HepG2 (cell line): ENCODE results near the gene TMC8. TPM values are rescaled to one million over a fixed set of nuclear protein-coding genes. Genes with fewer than 3 reads are reported as not detected.

Source experiments
- ATAC-seq: fragments of 200-7000 bp; cut with Tn5 transposase; 3 replicates; pipeline ENCODE4 v1.9.1; 2020; ENCODE audit warnings: mild to moderate bottlenecking, moderate library complexity
- BruUV-seq: library from RNA; stranded (reverse); fragments of 400-500 nt; replicated peaks from 2 replicates; lab custom pipeline; 2021; lab: Mats Ljungman, UMichigan
- CTCF ChIA-PET: fragments of 300-600 bp; formaldehyde crosslinking; extraction: SDS; loops from one replicate; lab custom pipeline; 2021; ENCODE audit warnings: low total read pairs, inconsistent platforms, low intra/inter-chr PET ratio; lab: Yijun Ruan, JAX
- POLR2A ChIA-PET: fragments of 350-600 bp; sonication (Branson Sonifier 250); formaldehyde crosslinking; loops from one replicate; lab custom pipeline; 2020; ENCODE audit warnings: antibody characterized with exemption, inconsistent platforms; lab: Yijun Ruan, JAX
- DNase-seq: peaks from one replicate; pipeline ENCODE4 v3.0.0-alpha.2; 2015; ENCODE audit warnings: low spot score
- FAIRE-seq: peaks from 3 replicates; lab custom pipeline; 2011; peaks lifted over from hg19 to GRCh38; lab: Jason Lieb, UNC
- H2AFZ ChIP-seq: one replicate; pipeline ENCODE4 v1.6.1; 2011; ENCODE audit warnings: low read length, inconsistent platforms
- H3K27ac ChIP-seq: fragments of 300-600 bp; 3 replicates; pipeline ENCODE4 v1.8.0; 2011; ENCODE audit warnings: mixed run types, mild to moderate bottlenecking, mixed read lengths, low read length, inconsistent platforms; ENCODE audit not compliant: insufficient read depth; ENCODE audit errors: extremely low read length
- H3K27me3 ChIP-seq, 2 experiments: fragments of 200-600 bp in 1 of 2; 2 replicates in 1 of 2; 3 replicates in 1 of 2; pipeline versions ENCODE4 v1.6.0 to v1.8.0; 2011; ENCODE audit warnings: low read length in 2 of 2, mild to moderate bottlenecking in 2 of 2, moderate library complexity in 2 of 2, inconsistent platforms in 1 of 2; ENCODE audit not compliant: insufficient read depth in 2 of 2, control insufficient read depth in 1 of 2
- H3K36me3 ChIP-seq, 2 experiments: fragments of 200-600 bp in 1 of 2; replicated peaks in 1 of 2; 2 replicates in 1 of 2; 3 replicates in 1 of 2; pipeline versions ENCODE4 v1.5.1 to v1.8.0; 2011; ENCODE audit warnings: low read length in 2 of 2, inconsistent platforms in 1 of 2; ENCODE audit not compliant: insufficient read depth in 2 of 2, control insufficient read depth in 1 of 2
- H3K4me1 ChIP-seq: 2 replicates; pipeline ENCODE4 v1.5.1; 2012; ENCODE audit warnings: low read length, inconsistent platforms; ENCODE audit not compliant: insufficient read depth
- H3K4me2 ChIP-seq: 2 replicates; pipeline ENCODE4 v1.6.0; 2011; ENCODE audit warnings: low read depth, low read length, inconsistent platforms
- H3K4me3 ChIP-seq, 3 experiments: fragments of 200-600 bp in 1 of 3; sonication (generic), shearing (Covaris generic) in 1 of 3; replicated peaks in 1 of 3; 2 replicates each; pipeline ENCODE4 v1.5.1; 2011 to 2016; ENCODE audit warnings: low read length in 3 of 3, inconsistent platforms in 2 of 3, low read depth in 2 of 3, mild to moderate bottlenecking in 2 of 3, control low read depth in 1 of 3, mixed read lengths in 1 of 3; ENCODE audit not compliant: insufficient read depth in 1 of 3
- H3K79me2 ChIP-seq: one replicate; pipeline ENCODE4 v1.6.1; 2011; ENCODE audit warnings: low read length, inconsistent platforms; ENCODE audit not compliant: insufficient read depth
- H3K9ac ChIP-seq: 2 replicates; pipeline ENCODE4 v1.6.0; 2011; ENCODE audit warnings: mild to moderate bottlenecking, low read depth, low read length, inconsistent platforms; ENCODE audit not compliant: insufficient read depth
- H3K9me3 ChIP-seq: 2 replicates; pipeline ENCODE4 v1.5.1; 2012; ENCODE audit warnings: mild to moderate bottlenecking, low read length
- H4K20me1 ChIP-seq: 2 replicates; pipeline ENCODE4 v1.6.0; 2011; ENCODE audit warnings: inconsistent platforms, mild to moderate bottlenecking, low read length, moderate library complexity; ENCODE audit not compliant: insufficient read depth
- ADNP ChIP-seq: sonication (generic); formaldehyde crosslinking; IDR thresholded peaks from 2 replicates; pipeline ENCODE4 v1.4.0; 2020; ENCODE audit warnings: missing genetic modification reagents
- ATF7-NPFF ChIP-seq: sonication (generic); formaldehyde crosslinking; IDR thresholded peaks from 2 replicates; pipeline ENCODE4 v1.8.1; 2023; ENCODE audit warnings: mild to moderate bottlenecking, low read depth, missing genetic modification reagents, moderate library complexity
- EP300 ChIP-seq, 3 experiments: sonication (generic) in 1 of 3; formaldehyde crosslinking in 1 of 3; IDR thresholded peaks; 2 replicates each; pipeline versions ENCODE4 v1.5.1 to v1.6.1; 2011 to 2020; ENCODE audit warnings: low read depth in 2 of 3, low read length in 2 of 3, borderline replicate concordance in 1 of 3, improper control_type of control experiment in 1 of 3, mild to moderate bottlenecking in 1 of 3, missing genetic modification reagents in 1 of 3, moderate library complexity in 1 of 3
- JARID2 ChIP-seq: sonication (generic); formaldehyde crosslinking; IDR thresholded peaks from 2 replicates; pipeline ENCODE4 v1.8.1; 2023; ENCODE audit warnings: missing genetic modification reagents, inconsistent platforms; ENCODE audit not compliant: insufficient replicate concordance
- JUND ChIP-seq: sonication (generic); formaldehyde crosslinking; IDR thresholded peaks from 2 replicates; pipeline ENCODE4 v1.8.0; 2022; ENCODE audit warnings: mild to moderate bottlenecking, missing genetic modification reagents
- KDM3A ChIP-seq: IDR thresholded peaks from 2 replicates; pipeline ENCODE4 v1.6.1; 2018; ENCODE audit warnings: low read depth, missing compliant biosample characterization
- MBD4 ChIP-seq: IDR thresholded peaks from 2 replicates; pipeline ENCODE4 v1.6.1; 2012; ENCODE audit warnings: low read length, inconsistent platforms, borderline replicate concordance
- MED13 ChIP-seq: sonication (generic); formaldehyde crosslinking; IDR thresholded peaks from 2 replicates; pipeline ENCODE4 v1.5.0; 2020; ENCODE audit warnings: missing genetic modification reagents
- SALL2 ChIP-seq: sonication (generic); formaldehyde crosslinking; IDR thresholded peaks from 2 replicates; pipeline ENCODE4 v1.8.1; 2023; ENCODE audit warnings: mild to moderate bottlenecking, missing genetic modification reagents, inconsistent platforms
- SMAD1 ChIP-seq: sonication (generic); formaldehyde crosslinking; IDR thresholded peaks from 2 replicates; pipeline ENCODE4 v1.4.0; 2020; ENCODE audit warnings: missing genetic modification reagents, low read depth, mild to moderate bottlenecking, borderline replicate concordance
- TBP ChIP-seq: sonication (generic); formaldehyde crosslinking; IDR thresholded peaks from 2 replicates; pipeline ENCODE4 v1.5.0; 2020; ENCODE audit warnings: missing genetic modification reagents
- TEAD2 ChIP-seq: sonication (generic); formaldehyde crosslinking; IDR thresholded peaks from 2 replicates; pipeline ENCODE4 v1.9.0; 2021; ENCODE audit warnings: missing genetic modification reagents
- ZNF646 ChIP-seq: sonication (generic); formaldehyde crosslinking; IDR thresholded peaks from 2 replicates; pipeline ENCODE4 v1.9.0; 2021; ENCODE audit warnings: mild to moderate bottlenecking, missing genetic modification reagents
- WGBS: methylation state at CpG from one replicate; pipeline ENCODE4 v1.1.6; 2017; ENCODE audit warnings: low lambda C conversion rate; 5-methylcytosine and 5-hydroxymethylcytosine counted together
- in situ Hi-C: cut with HindIII; loops from 2 replicates; pipeline ENCODE4 v1.10.0; 2017; ENCODE audit warnings: low pct_unique_long_range_greater_than_20kb; ENCODE audit not compliant: extremely low pct_ligation_motif_present
- intact Hi-C: fragments of 100-400 bp; cut with micrococcal nuclease; formaldehyde crosslinking; loops from one replicate; pipeline ENCODE4 v1.10.0; 2022; ENCODE audit not compliant: unreplicated experiment
- polyA plus RNA-seq, 8 experiments: library from polyadenylated mRNA; depleted of rRNA in 3 of 8; stranded (reverse) in 7 of 8; unstranded in 1 of 8; fragments of >200 nt; fragmentation: Illumina TruSeq in 4 of 8; extraction: Trizol in 4 of 8; gene quantifications; 2 replicates each; pipeline versions ENCODE4 v1.2.1 to v1.2.3, GENCODE V29; 2011 to 2016; ENCODE audit warnings: low read depth in 4 of 8, missing spikeins in 1 of 8, mixed read lengths in 1 of 8; ENCODE audit not compliant: insufficient read depth in 1 of 8
- total RNA-seq, 5 experiments: library from RNA; depleted of rRNA; stranded (reverse); fragments of >200 nt; fragmentation: Illumina TruSeq; extraction: Trizol; gene quantifications; 2 replicates each; pipeline ENCODE4 v1.2.3, GENCODE V29; 2016; ENCODE audit warnings: low read depth in 1 of 5
- TF ChIP-seq, protein P1 (sequence below): sonication (generic); formaldehyde crosslinking; IDR thresholded peaks from 2 replicates; pipeline ENCODE4 v1.4.0; 2020; ENCODE audit warnings: low read depth, mild to moderate bottlenecking, missing genetic modification reagents

TMC8 gene
- total and polyA plus RNA-seq, 2 of the 13 experiments (the other 11 are each of a cell fraction or from before 2014, with no cell fraction given): 0.53 to 7.8 TPM

GRCh38 chr17:78137392-78138203 lies 7.0 kb downstream of the TMC8 start:
- ATAC-seq: peak; percentile 7
- Histone ChIP-seq H3K4me2 (peak overlapping the region; percentile 77), H3K9ac (peak overlapping the region; percentile 41), H3K27me3 (peaks cover 5 to 14% of the 10 kb centered on the region in 2 experiments; a peak in 4 of 5 replicates), H3K27ac (no peak overlapping the region), H2AFZ (no peak overlapping the region), H3K79me2 (no peaks in the 10 kb centered on the region), H3K4me1 (peaks cover 97% of the 10 kb centered on the region), H4K20me1 (no peaks in the 10 kb centered on the region), H3K9me3 (no peaks in the 10 kb centered on the region), H3K4me3 (peak overlapping the region in 1 of 3 experiments; percentile 59; a peak in 2 of 6 replicates), H3K36me3 (no peaks in the 10 kb centered on the region)
- in situ Hi-C loops: no loop called here
- WGBS: 20% methylated on average over 18 of the region's 26 CpGs
- ChIA-PET POLR2A (interaction anchor here (5.0 kb wide), 1 partner anchor 9 kb away, joined by 57 read pairs; the partner anchor contains the start of gene TMC6), CTCF (interaction anchor here (0.8 to 1.5 kb wide), 3 partner anchors 20 to 25 kb away, joined by 3 to 6 read pairs (median 4); no protein-coding TSS in a partner anchor)
- no peak for FAIRE-seq
- no peak for DNase-seq
- BruUV-seq: no TSS peak
- intact Hi-C loops: no loop called here
- TF ChIP-seq ZNF646 (CRISPR knock-in tag): no peak; the same call in 1 of the 2 replicates
- TF ChIP-seq KDM3A: 0 out of 2 replicates have a peak, but pooled peaks have one; percentile 14
- TF ChIP-seq SALL2 (CRISPR knock-in tag): no peak
- no peak for TF ChIP-seq ATF7-NPFF (CRISPR knock-in tag)
- TF ChIP-seq, protein P1, sequence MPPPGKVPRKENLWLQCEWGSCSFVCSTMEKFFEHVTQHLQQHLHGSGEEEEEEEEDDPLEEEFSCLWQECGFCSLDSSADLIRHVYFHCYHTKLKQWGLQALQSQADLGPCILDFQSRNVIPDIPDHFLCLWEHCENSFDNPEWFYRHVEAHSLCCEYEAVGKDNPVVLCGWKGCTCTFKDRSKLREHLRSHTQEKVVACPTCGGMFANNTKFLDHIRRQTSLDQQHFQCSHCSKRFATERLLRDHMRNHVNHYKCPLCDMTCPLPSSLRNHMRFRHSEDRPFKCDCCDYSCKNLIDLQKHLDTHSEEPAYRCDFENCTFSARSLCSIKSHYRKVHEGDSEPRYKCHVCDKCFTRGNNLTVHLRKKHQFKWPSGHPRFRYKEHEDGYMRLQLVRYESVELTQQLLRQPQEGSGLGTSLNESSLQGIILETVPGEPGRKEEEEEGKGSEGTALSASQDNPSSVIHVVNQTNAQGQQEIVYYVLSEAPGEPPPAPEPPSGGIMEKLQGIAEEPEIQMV (CRISPR knock-in tag): no peak; the same call in 1 of the 2 replicates
- no peak for TF ChIP-seq MED13 (CRISPR knock-in tag)
- TF ChIP-seq TEAD2 (CRISPR knock-in tag): no peak
- no peak for TF ChIP-seq JUND (CRISPR knock-in tag)
- no peak for TF ChIP-seq MBD4
- no peak for TF ChIP-seq SMAD1 (CRISPR knock-in tag)
- TF ChIP-seq ADNP: peak; percentile 100
- TF ChIP-seq JARID2 (CRISPR knock-in tag): no peak
- TF ChIP-seq TBP: no peak
- TF ChIP-seq EP300 (IDR thresholded peaks at IDR 0.05; ENCODE audit: low read depth in 2 of 2, low read length in 2 of 2): no peak
- TF ChIP-seq EP300 (CRISPR knock-in tag; IDR thresholded peaks at IDR 0.05; ENCODE audit: borderline replicate concordance): no peak
